ENCODE data around the gene DNAJB11.

The DNAJB11 gene

DNA sequence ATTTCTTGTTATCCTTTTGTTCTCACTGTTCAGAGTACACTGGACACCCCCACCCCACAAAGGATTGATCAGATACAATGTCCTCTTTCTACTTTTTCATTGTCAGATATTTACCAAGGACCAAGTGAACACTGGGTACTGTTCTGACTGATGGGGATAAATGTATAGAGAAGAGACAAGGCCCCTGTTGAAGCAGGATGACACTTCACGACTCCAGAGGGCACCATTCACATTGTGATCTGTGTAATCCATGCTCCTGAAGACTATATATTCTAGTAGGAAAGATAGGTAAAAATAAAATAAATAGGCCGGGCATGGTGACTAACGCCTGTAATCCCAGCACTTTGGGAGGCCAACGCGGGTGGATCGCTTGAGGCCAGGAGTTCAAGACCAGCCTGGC is 19.1 kb upstream of the DNAJB11 start:
- Histone ChIP-seq H3K9me3 (ENCODE audit: insufficient read depth, low read length, severe bottlenecking) (no peaks in the 10 kb centered on the region), H2AFZ (ENCODE audit: low read depth, low read length) (no peak overlapping the region), H3K4me2 (ENCODE audit: insufficient read depth, low read length) (no peak overlapping the region), H3K27me3 (ENCODE audit: insufficient read depth, low read length, poor library complexity) (no peaks in the 10 kb centered on the region), H3K79me2 (ENCODE audit: insufficient read depth, low read length) (no peaks in the 10 kb centered on the region), H3K36me3 (ENCODE audit: insufficient read depth, low read length) (peaks cover 73% of the 10 kb centered on the region), H4K20me1 (ENCODE audit: insufficient read depth, low read length) (no peaks in the 10 kb centered on the region), H3K9ac (ENCODE audit: low read depth, low read length) (no peak overlapping the region), H3K27ac (ENCODE audit: low read length) (no peak overlapping the region), H3K4me1 (ENCODE audit: insufficient read depth, low read length) (no peaks in the 10 kb centered on the region), H3K4me3 (ENCODE audit: low read depth in 1 of 2, low read length in 2 of 2) (no peak overlapping the region)
- ATAC-seq (ENCODE audit: insufficient read depth, low read depth), result no peak
- TF ChIP-seq EZH2 (IDR thresholded peaks at IDR 0.05; ENCODE audit: borderline replicate concordance, low read depth, low read length, severe bottlenecking), result no peak
- TF ChIP-seq, protein P1, sequence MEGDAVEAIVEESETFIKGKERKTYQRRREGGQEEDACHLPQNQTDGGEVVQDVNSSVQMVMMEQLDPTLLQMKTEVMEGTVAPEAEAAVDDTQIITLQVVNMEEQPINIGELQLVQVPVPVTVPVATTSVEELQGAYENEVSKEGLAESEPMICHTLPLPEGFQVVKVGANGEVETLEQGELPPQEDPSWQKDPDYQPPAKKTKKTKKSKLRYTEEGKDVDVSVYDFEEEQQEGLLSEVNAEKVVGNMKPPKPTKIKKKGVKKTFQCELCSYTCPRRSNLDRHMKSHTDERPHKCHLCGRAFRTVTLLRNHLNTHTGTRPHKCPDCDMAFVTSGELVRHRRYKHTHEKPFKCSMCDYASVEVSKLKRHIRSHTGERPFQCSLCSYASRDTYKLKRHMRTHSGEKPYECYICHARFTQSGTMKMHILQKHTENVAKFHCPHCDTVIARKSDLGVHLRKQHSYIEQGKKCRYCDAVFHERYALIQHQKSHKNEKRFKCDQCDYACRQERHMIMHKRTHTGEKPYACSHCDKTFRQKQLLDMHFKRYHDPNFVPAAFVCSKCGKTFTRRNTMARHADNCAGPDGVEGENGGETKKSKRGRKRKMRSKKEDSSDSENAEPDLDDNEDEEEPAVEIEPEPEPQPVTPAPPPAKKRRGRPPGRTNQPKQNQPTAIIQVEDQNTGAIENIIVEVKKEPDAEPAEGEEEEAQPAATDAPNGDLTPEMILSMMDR (IDR thresholded peaks at IDR 0.05; ENCODE audit: borderline replicate concordance, extremely low read depth, low read length, poor library complexity, severe bottlenecking), result no peak
- DNase-seq, result no peak

DNA sequence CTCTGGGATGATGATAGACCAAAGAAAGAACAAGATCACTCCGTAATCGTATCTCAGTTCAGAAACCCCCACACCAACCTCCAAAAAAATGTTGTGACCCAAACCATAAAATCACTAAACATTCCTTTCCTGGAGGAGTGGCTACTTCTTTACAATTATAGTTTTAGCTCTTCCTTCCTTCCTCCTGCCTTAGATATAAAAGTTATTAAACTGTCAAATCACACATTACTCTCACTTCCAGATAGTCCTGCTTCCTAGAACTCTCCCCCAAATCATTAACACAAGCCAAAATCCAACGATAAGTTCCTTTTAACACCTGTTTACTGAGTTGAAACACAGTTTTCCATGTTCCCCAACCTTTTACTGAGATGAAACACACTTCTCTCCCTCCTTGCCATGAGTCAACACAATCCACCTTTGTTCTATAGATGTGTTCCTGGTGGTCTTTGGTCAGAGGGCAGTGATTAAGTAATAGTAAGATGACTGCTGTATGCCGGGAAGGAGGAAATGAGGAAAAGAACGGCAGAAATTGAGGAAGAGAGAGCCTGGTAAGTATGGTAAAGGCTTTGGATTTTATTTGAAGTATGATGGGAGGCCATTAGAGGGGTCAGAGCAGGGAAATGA is 18.0 kb upstream of the DNAJB11 start:
- H3K9ac ChIP-seq (ENCODE audit: low read depth, low read length), result no peak overlapping the region
- H3K4me3 ChIP-seq (ENCODE audit: low read depth in 1 of 2, low read length in 2 of 2), result no peak overlapping the region
- no peak for TF ChIP-seq EZH2 (IDR thresholded peaks at IDR 0.05; ENCODE audit: borderline replicate concordance, low read depth, low read length, severe bottlenecking)
- TF ChIP-seq, protein P1 (IDR thresholded peaks at IDR 0.05; ENCODE audit: borderline replicate concordance, extremely low read depth, low read length, poor library complexity, severe bottlenecking), result no peak
- H3K79me2 ChIP-seq (ENCODE audit: insufficient read depth, low read length), result no peaks in the 10 kb centered on the region
- H3K27ac ChIP-seq (ENCODE audit: low read length), result no peak overlapping the region
- H3K4me2 ChIP-seq (ENCODE audit: insufficient read depth, low read length), result no peak overlapping the region
- H3K27me3 ChIP-seq (ENCODE audit: insufficient read depth, low read length, poor library complexity), result no peaks in the 10 kb centered on the region
- no peaks in the 10 kb centered on the region for H3K4me1 ChIP-seq (ENCODE audit: insufficient read depth, low read length)
- ATAC-seq (ENCODE audit: insufficient read depth, low read depth) (no peak), DNase-seq (no peak)
- H3K9me3 ChIP-seq (ENCODE audit: insufficient read depth, low read length, severe bottlenecking), result no peaks in the 10 kb centered on the region
- H3K36me3 ChIP-seq (ENCODE audit: insufficient read depth, low read length), result peaks cover 85% of the 10 kb centered on the region
- H4K20me1 ChIP-seq (ENCODE audit: insufficient read depth, low read length), result no peaks in the 10 kb centered on the region
- no peak overlapping the region for H2AFZ ChIP-seq (ENCODE audit: low read depth, low read length)

DNA sequence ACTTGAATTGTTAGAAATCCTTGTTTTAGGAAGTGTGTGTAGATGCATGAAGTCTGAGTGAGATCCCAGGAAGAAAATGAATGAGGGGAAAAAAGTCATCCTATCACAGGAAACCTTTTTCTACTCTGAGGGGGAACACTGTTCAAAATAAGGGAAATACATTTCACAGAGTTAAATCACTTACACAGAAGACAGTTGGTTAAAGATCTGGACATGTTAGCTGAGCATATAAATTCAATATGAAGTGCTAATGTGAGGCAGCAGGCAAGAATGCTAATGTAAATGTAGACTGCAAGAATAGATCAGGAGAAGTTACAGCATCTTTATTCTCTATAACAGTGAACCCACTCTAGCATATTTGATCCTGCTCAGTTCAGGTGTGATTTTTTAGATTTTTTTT is 5.9 kb upstream of the DNAJB11 start:
- DNase-seq (no peak), ATAC-seq (ENCODE audit: insufficient read depth, low read depth) (no peak)
- H3K4me2 ChIP-seq (ENCODE audit: insufficient read depth, low read length), result peak overlapping the region; percentile 12; the same call in 1 of the 2 replicates
- H3K9me3 ChIP-seq (ENCODE audit: insufficient read depth, low read length, severe bottlenecking), result no peaks in the 10 kb centered on the region
- H3K79me2 ChIP-seq (ENCODE audit: insufficient read depth, low read length), result peaks cover 79% of the 10 kb centered on the region
- no peak overlapping the region for H2AFZ ChIP-seq (ENCODE audit: low read depth, low read length)
- peaks cover 25% of the 10 kb centered on the region; the same call in 1 of the 2 replicates for H3K36me3 ChIP-seq (ENCODE audit: insufficient read depth, low read length)
- TF ChIP-seq, protein P1 (IDR thresholded peaks at IDR 0.05; ENCODE audit: borderline replicate concordance, extremely low read depth, low read length, poor library complexity, severe bottlenecking), result no peak
- TF ChIP-seq EZH2 (IDR thresholded peaks at IDR 0.05; ENCODE audit: borderline replicate concordance, low read depth, low read length, severe bottlenecking), result no peak
- H3K4me3 ChIP-seq (ENCODE audit: low read depth in 1 of 2, low read length in 2 of 2), result no peak overlapping the region
- H3K27ac ChIP-seq (ENCODE audit: low read length), result no peak overlapping the region
- H3K9ac ChIP-seq (ENCODE audit: low read depth, low read length), result no peak overlapping the region
- peaks cover 2% of the 10 kb centered on the region; the same call in 1 of the 2 replicates for H4K20me1 ChIP-seq (ENCODE audit: insufficient read depth, low read length)
- no peaks in the 10 kb centered on the region for H3K27me3 ChIP-seq (ENCODE audit: insufficient read depth, low read length, poor library complexity)
- H3K4me1 ChIP-seq (ENCODE audit: insufficient read depth, low read length), result peaks cover 56% of the 10 kb centered on the region
